ENCODE data around the gene GALNT9. TPM values are rescaled to one million over a fixed set of nuclear protein-coding genes. Genes with fewer than 3 reads are reported as not detected.
A peak's percentile ranks its signal among the peaks of the same experiment; 100 is the strongest.
"Not testable (repeated sequence)": the region's sequence is repeated elsewhere in the genome, so short reads cannot be mapped to it uniquely, and the experiment has no call there.

GALNT9 gene
- total and polyA plus RNA-seq, 7 experiments from 2014 or later: not detected

DNA sequence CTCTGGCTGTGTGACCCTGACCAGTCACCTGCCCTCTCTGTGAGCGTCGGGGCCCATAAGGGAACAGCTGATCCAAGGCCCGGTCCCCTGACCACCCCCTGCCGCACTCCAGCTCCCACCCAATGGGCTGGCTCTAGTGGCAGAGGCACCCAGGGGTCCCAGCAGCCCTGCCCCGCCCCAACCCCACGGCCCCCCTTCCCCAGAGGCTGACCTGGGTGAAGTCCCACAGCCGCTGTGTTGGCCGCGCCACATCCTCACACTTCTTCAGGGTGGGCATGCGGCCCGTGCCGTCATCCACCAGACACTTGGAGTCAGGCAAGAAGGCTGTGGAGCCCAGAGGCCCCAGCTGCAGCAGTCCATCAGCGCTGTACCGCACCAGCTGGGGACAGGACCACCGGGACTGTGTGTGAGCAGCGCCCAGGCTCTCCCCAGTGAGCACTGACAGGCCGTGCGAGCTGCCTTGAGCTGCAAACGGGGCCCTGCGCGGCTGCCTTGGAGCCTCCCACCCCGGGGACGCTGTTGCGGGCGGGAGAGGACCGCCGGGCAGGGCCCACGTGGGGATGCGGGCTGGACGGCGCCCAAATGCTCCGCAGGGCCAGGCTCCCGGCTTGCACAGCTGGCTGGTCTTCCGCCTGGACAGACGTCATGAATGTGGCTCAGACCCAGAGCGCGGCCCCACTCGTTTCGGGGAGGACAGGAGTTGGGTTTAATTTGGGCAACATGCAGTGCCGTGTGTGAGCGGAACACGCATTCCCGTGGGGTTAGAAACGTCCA lies 131.6 kb downstream of the GALNT9 start:
- Histone ChIP-seq H3K27me3 (ENCODE audit: control insufficient read depth in 2 of 2, insufficient read depth in 2 of 2, low read length in 2 of 2) (no peaks in the 10 kb centered on the region), H3K27ac (ENCODE audit: low read depth, low read length) (no peak overlapping the region), H3K9me3 (ENCODE audit: control insufficient read depth in 2 of 3, low read length in 3 of 3) (peaks cover 0 to 18% (median 5%) of the 10 kb centered on the region in 3 experiments), H3K4me3 (ENCODE audit: low read length) (no peak overlapping the region), H3K4me1 (ENCODE audit: control insufficient read depth in 2 of 2, insufficient read depth in 2 of 2, low read length in 2 of 2) (no peaks in the 10 kb centered on the region), H3K36me3 (ENCODE audit: control insufficient read depth in 2 of 3, insufficient read depth in 3 of 3, low read length in 3 of 3) (no peaks in the 10 kb centered on the region)
- intact Hi-C loops (cut with micrococcal nuclease): no loop called here
- ATAC-seq (no peak), DNase-seq (no peak)
- H3K36me3 Mint-ChIP-seq: peaks cover 3 to 8% (median 3%) of the 10 kb centered on the region in 5 donors
- ChIA-PET POLR2A (no interaction called here), CTCF (interaction anchor here (0.6 kb wide), 1 partner anchor 19 kb away, joined by 3 read pairs; no protein-coding TSS in a partner anchor)
- H3K27ac Mint-ChIP-seq: no peak overlapping the region
- peaks cover 0 to 15% (median 9%) of the 10 kb centered on the region in 11 donors for H3K9me3 Mint-ChIP-seq
- no peak overlapping the region for H3K4me3 Mint-ChIP-seq
- H3K27me3 Mint-ChIP-seq: no peaks in the 10 kb centered on the region
- no peaks in the 10 kb centered on the region for H3K4me1 Mint-ChIP-seq

DNA sequence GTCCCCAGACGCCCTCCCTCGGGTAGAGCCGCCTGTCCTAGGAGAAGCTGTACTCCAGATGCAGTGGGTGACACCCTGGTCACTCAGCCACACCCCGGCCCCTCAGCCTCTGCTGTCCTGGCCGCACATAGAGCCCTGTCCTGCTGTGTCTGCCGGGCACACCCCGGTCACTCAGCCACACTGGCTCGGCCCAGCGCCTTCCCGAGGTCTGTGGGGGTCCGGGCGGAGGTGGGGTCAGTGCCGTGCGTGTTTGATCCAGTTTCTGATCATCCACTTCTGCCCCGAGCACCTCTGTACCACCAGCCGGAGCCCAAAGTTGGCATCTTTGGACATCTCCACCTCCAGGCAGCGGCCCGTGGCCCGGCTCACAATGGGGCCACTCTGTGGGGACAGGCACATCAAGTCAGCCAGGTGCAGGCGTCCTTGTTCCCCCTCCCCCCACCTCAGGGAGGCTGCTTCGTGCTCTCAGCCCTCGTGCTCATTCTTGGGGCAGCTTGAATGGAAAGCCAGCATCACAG lies 132.5 kb downstream of the GALNT9 start:
- H3K27ac Mint-ChIP-seq: no peak overlapping the region
- H3K4me3 Mint-ChIP-seq: no peak overlapping the region
- CTCF ChIA-PET: no interaction called here
- ATAC-seq: no peak
- intact Hi-C loops (cut with micrococcal nuclease): no loop called here
- H3K27me3 Mint-ChIP-seq: no peaks in the 10 kb centered on the region
- POLR2A ChIA-PET: no interaction called here
- peaks cover 0 to 18% (median 5%) of the 10 kb centered on the region in 3 experiments for H3K9me3 ChIP-seq (ENCODE audit: control insufficient read depth in 2 of 3, low read length in 3 of 3)
- H3K27ac ChIP-seq (ENCODE audit: low read depth, low read length): no peak overlapping the region
- no peaks in the 10 kb centered on the region for H3K4me1 ChIP-seq (ENCODE audit: control insufficient read depth in 2 of 2, insufficient read depth in 2 of 2, low read length in 2 of 2)
- no peaks in the 10 kb centered on the region for H3K4me1 Mint-ChIP-seq
- peaks cover 0 to 15% (median 9%) of the 10 kb centered on the region in 11 donors for H3K9me3 Mint-ChIP-seq
- no peaks in the 10 kb centered on the region for H3K36me3 ChIP-seq (ENCODE audit: control insufficient read depth in 2 of 3, insufficient read depth in 3 of 3, low read length in 3 of 3)
- H3K4me3 ChIP-seq (ENCODE audit: low read length): no peak overlapping the region
- H3K27me3 ChIP-seq (ENCODE audit: control insufficient read depth in 2 of 2, insufficient read depth in 2 of 2, low read length in 2 of 2): no peaks in the 10 kb centered on the region
- peaks cover 3 to 8% (median 3%) of the 10 kb centered on the region in 5 donors for H3K36me3 Mint-ChIP-seq
- DNase-seq: no peak

DNA sequence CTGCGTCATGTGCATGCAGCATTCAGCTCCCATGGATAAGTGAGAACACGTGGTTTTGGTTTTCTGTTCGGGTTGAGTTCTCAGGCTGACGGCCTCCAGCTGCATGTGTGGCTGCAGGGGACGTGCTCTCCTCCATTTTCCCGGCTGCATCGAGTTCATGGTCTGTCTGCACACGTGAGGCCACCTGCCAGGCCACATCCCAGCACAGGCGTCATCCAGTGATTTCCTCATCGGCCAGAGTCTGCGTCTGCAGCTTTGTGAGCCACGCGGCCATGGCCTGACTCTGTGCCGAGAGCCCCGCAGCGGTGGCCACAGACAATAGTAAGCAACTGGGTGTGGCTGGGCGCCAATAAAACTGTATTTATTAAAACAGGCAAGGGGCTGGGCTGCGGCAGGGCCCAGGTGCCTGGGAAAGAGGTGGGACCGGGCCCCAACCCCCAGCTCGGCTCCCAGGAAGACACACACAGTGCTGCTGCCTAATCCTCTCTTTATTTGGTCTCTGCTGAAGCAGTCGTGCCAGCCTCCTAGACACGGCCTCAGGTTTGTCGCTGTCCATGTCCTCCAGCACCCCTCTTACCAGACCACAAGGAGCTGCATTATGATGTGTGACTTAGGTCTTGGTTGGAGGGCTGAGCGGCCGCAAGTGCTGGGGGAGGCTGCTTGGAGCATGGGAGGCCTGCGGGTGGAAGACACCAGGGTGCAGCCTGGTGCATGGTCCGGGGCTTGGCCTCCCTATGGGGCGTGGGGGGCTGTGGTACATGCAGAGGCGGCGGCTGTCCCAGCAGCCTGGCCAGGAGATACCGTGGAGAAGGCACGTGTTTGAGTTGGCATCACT lies 133.1 kb downstream of the GALNT9 start:
- CTCF ChIA-PET: no interaction called here
- Histone ChIP-seq H3K9me3 (ENCODE audit: control insufficient read depth in 2 of 3, low read length in 3 of 3) (peaks cover 0 to 18% (median 5%) of the 10 kb centered on the region in 3 experiments), H3K27me3 (ENCODE audit: control insufficient read depth in 2 of 2, insufficient read depth in 2 of 2, low read length in 2 of 2) (no peaks in the 10 kb centered on the region), H3K36me3 (ENCODE audit: control insufficient read depth in 2 of 3, insufficient read depth in 3 of 3, low read length in 3 of 3) (no peaks in the 10 kb centered on the region), H3K4me3 (ENCODE audit: low read length) (no peak overlapping the region), H3K27ac (ENCODE audit: low read depth, low read length) (no peak overlapping the region), H3K4me1 (ENCODE audit: control insufficient read depth in 2 of 2, insufficient read depth in 2 of 2, low read length in 2 of 2) (no peaks in the 10 kb centered on the region)
- Mint-ChIP-seq H3K36me3 (peaks cover 3 to 8% (median 3%) of the 10 kb centered on the region in 5 donors), H3K4me3 (peak overlapping the region in 1 of 10 donors; percentile 34), H3K27ac (no peak overlapping the region), H3K4me1 (peaks cover 0 to 2% (median 0%) of the 10 kb centered on the region in 7 donors), H3K9me3 (peaks cover 0 to 15% (median 9%) of the 10 kb centered on the region in 11 donors), H3K27me3 (no peaks in the 10 kb centered on the region)
- intact Hi-C loops (cut with micrococcal nuclease): no loop called here
- POLR2A ChIA-PET: interaction anchor here (1.1 kb wide), 1 partner anchor 43 kb away, joined by 3 read pairs; no protein-coding TSS in a partner anchor
- DNase-seq (no peak), ATAC-seq (no peak)

DNA sequence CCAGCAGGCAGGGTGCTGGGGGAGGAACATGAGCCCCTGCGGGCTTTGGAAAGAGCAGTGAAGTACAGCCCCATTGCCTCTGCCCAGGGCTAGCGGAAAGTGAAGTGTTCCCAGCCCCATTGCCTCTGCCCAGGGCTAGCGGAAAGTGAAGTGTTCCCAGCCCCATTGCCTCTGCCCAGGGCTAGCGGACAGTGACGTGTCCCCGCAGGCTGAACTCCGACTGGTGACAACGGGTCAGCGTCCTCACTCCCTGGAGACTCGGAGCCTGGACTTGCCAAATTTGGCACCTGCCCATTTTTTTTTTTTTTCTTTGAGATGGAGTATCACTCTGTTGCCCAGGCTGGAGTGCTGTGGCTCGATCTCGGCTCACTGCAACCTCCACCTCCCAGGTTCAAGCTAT lies 134.1 kb downstream of the GALNT9 start:
- H3K9me3 Mint-ChIP-seq: peaks cover 0 to 15% (median 9%) of the 10 kb centered on the region in 11 donors
- H3K36me3 ChIP-seq (ENCODE audit: control insufficient read depth in 2 of 3, insufficient read depth in 3 of 3, low read length in 3 of 3); H3K27me3 Mint-ChIP-seq; H3K4me1 ChIP-seq (ENCODE audit: control insufficient read depth in 2 of 2, insufficient read depth in 2 of 2, low read length in 2 of 2); H3K36me3 Mint-ChIP-seq; H3K27ac ChIP-seq (ENCODE audit: low read depth, low read length); H3K27me3 ChIP-seq (ENCODE audit: control insufficient read depth in 2 of 2, insufficient read depth in 2 of 2, low read length in 2 of 2); DNase-seq; H3K27ac Mint-ChIP-seq; intact Hi-C loops (cut with micrococcal nuclease); H3K4me3 ChIP-seq (ENCODE audit: low read length); ATAC-seq: not testable (repeated sequence)
- peaks cover 0 to 18% (median 5%) of the 10 kb centered on the region in 3 experiments for H3K9me3 ChIP-seq (ENCODE audit: control insufficient read depth in 2 of 3, low read length in 3 of 3)
- POLR2A ChIA-PET: interaction anchor here (1.1 kb wide), 1 partner anchor 42 kb away, joined by 3 read pairs; no protein-coding TSS in a partner anchor
- peaks cover 0 to 12% (median 2%) of the 10 kb centered on the region in 7 donors for H3K4me1 Mint-ChIP-seq
- H3K4me3 Mint-ChIP-seq: peak overlapping the region in 1 of 10 donors; percentile 29
- CTCF ChIA-PET: interaction anchor here (0.7 kb wide), 1 partner anchor 42 kb away, joined by 4 read pairs; no protein-coding TSS in a partner anchor

DNA sequence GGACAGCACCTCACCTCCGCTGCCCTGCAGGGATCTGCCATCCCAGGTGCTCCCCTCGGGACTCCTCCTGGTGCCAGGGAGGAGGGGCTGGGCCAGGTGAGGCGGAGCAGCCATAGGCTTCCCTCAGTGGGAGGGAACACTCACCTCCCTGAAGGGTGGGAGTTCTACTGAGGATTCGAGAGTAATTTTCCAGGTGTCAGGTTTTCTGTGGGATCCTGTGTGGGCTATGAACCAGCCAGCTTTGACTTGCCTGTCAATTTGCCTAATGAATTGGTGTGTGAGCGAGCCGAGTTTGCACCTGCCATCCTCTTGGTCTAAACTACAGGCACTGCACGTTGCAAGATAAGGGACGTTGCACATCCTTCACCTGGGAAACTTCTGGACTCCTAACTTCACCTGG lies 134.8 kb downstream of the GALNT9 start:
- Histone ChIP-seq H3K36me3 (ENCODE audit: control insufficient read depth in 2 of 3, insufficient read depth in 3 of 3, low read length in 3 of 3) (no peaks in the 10 kb centered on the region), H3K9me3 (ENCODE audit: control insufficient read depth in 2 of 3, low read length in 3 of 3) (peaks cover 0 to 18% (median 5%) of the 10 kb centered on the region in 3 experiments), H3K27ac (ENCODE audit: low read depth, low read length) (no peak overlapping the region), H3K27me3 (ENCODE audit: control insufficient read depth in 2 of 2, insufficient read depth in 2 of 2, low read length in 2 of 2) (no peaks in the 10 kb centered on the region), H3K4me3 (ENCODE audit: low read length) (no peak overlapping the region), H3K4me1 (ENCODE audit: control insufficient read depth in 2 of 2, insufficient read depth in 2 of 2, low read length in 2 of 2) (peaks cover 8 to 9% of the 10 kb centered on the region in 2 donors)
- Mint-ChIP-seq H3K36me3 (peaks cover 3 to 8% (median 3%) of the 10 kb centered on the region in 5 donors), H3K9me3 (peaks cover 0 to 15% (median 9%) of the 10 kb centered on the region in 11 donors), H3K4me1 (peaks cover 0 to 18% (median 8%) of the 10 kb centered on the region in 7 donors), H3K4me3 (no peak overlapping the region), H3K27ac (no peak overlapping the region), H3K27me3 (no peaks in the 10 kb centered on the region)
- DNase-seq: no peak
- ChIA-PET POLR2A (no interaction called here), CTCF (interaction anchor here (1.0 kb wide), 1 partner anchor 41 kb away, joined by 3 read pairs; no protein-coding TSS in a partner anchor)
- ATAC-seq: no peak
- intact Hi-C loops (cut with micrococcal nuclease): no loop called here

DNA sequence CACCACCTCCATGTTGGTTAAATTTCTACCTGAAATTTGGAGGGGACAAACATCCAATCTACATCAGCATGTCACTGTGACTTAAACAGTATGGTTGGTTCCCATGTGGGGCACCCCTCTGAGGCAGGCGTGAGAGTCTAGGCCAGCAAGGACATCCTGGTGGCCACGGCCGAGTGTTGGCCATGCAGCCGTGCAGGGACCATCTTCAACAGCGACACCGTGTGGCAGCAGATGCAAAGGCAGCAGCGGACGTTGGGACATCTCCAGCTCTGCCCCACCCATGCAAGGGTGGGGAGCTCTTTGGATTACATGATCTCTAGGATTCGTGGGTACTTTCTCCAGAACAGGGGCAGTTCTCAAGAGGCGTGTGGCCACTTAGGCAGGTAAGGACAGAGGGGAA lies 135.3 kb downstream of the GALNT9 start:
- CTCF ChIA-PET: interaction anchor here (1.0 kb wide), 1 partner anchor 40 kb away, joined by 3 read pairs; no protein-coding TSS in a partner anchor
- H3K27ac Mint-ChIP-seq: no peak overlapping the region

More for the DNA sequence above, 135.3 kb downstream of the GALNT9 start:
- peaks cover 0 to 18% (median 5%) of the 10 kb centered on the region in 3 experiments for H3K9me3 ChIP-seq (ENCODE audit: control insufficient read depth in 2 of 3, low read length in 3 of 3)
- intact Hi-C loops (cut with micrococcal nuclease): no loop called here
- H3K4me3 ChIP-seq (ENCODE audit: low read length): no peak overlapping the region
- no peaks in the 10 kb centered on the region for H3K27me3 ChIP-seq (ENCODE audit: control insufficient read depth in 2 of 2, insufficient read depth in 2 of 2, low read length in 2 of 2)
- ATAC-seq (no peak), DNase-seq (no peak)
- Mint-ChIP-seq H3K9me3 (peaks cover 0 to 18% (median 10%) of the 10 kb centered on the region in 11 donors), H3K27me3 (peaks cover 0 to 2% (median 0%) of the 10 kb centered on the region in 5 donors), H3K4me3 (peak overlapping the region in 1 of 10 donors; percentile 34), H3K4me1 (peaks cover 0 to 22% (median 12%) of the 10 kb centered on the region in 7 donors), H3K36me3 (peaks cover 3 to 12% (median 6%) of the 10 kb centered on the region in 5 donors)
- no peaks in the 10 kb centered on the region for H3K36me3 ChIP-seq (ENCODE audit: control insufficient read depth in 2 of 3, insufficient read depth in 3 of 3, low read length in 3 of 3)
- H3K4me1 ChIP-seq (ENCODE audit: control insufficient read depth in 2 of 2, insufficient read depth in 2 of 2, low read length in 2 of 2): peaks cover 8 to 9% of the 10 kb centered on the region in 2 donors
- POLR2A ChIA-PET: no interaction called here
- H3K27ac ChIP-seq (ENCODE audit: low read depth, low read length): no peak overlapping the region

Data from naive thymus-derived CD4-positive, alpha-beta T cell (primary cell).